HG02840 (cell line): ENCODE measurements around the gene SMPDL3B.

ENCODE experiments used
- ATAC-seq: cut with Tn5 transposase; IDR thresholded peaks from one replicate; pipeline ENCODE4 v1.9.1; 2021; ENCODE audit warnings: mild to moderate bottlenecking, moderate library complexity, moderate number of reproducible peaks; ENCODE audit not compliant: unreplicated experiment, low FRiP score

The SMPDL3B gene

GRCh38 chr1:27934818-27935549, at the start of gene SMPDL3B:
Gene SMPDL3B (plus strand): TSS chr1:27935000. CDS start chr1:27935184, 184 bp downstream.
- no peak for ATAC-seq

GRCh38 chr1:27885114-27885528, 49.7 kb upstream of the SMPDL3B start:
- no peak for ATAC-seq

- ATAC-seq, result no peak
These were observed 49.0 kb upstream of the SMPDL3B start for GRCh38 chr1:27885621-27886352.

GRCh38 chr1:27886353-27886679, 48.5 kb upstream of the SMPDL3B start:
- ATAC-seq, result no peak

- no peak for ATAC-seq
These were observed 48.1 kb upstream of the SMPDL3B start for GRCh38 chr1:27886744-27887143.

GRCh38 chr1:27887215-27888021, 47.4 kb upstream of the SMPDL3B start:
- ATAC-seq, result no peak

GRCh38 chr1:27889506-27889905, 45.3 kb upstream of the SMPDL3B start:
- no peak for ATAC-seq

- ATAC-seq, result no peak
These were observed 43.5 kb upstream of the SMPDL3B start for GRCh38 chr1:27891196-27891889.

GRCh38 chr1:27894521-27894920, 40.3 kb upstream of the SMPDL3B start:
- no peak for ATAC-seq

- ATAC-seq, result no peak
These were observed 28.0 kb upstream of the SMPDL3B start for GRCh38 chr1:27906759-27907158.

- no peak for ATAC-seq
These were observed 22.4 kb upstream of the SMPDL3B start for GRCh38 chr1:27912429-27912828.

- no peak for ATAC-seq
These were observed 19.7 kb upstream of the SMPDL3B start for GRCh38 chr1:27915082-27915575.

GRCh38 chr1:27922272-27922671, 12.5 kb upstream of the SMPDL3B start:
- no peak for ATAC-seq

- ATAC-seq, result no peak
These were observed 6.4 kb upstream of the SMPDL3B start for GRCh38 chr1:27928216-27928954.

- no peak for ATAC-seq
These were observed 3.6 kb upstream of the SMPDL3B start for GRCh38 chr1:27931184-27931583.

GRCh38 chr1:27931759-27932158, 3.0 kb upstream of the SMPDL3B start:
- no peak for ATAC-seq

- no peak for ATAC-seq
These were observed 921 bp downstream of the SMPDL3B start for GRCh38 chr1:27935721-27936120.

- no peak for ATAC-seq
These were observed 1.6 kb downstream of the SMPDL3B start for GRCh38 chr1:27936370-27936769.

GRCh38 chr1:27937524-27937836, 2.7 kb downstream of the SMPDL3B start:
- no peak for ATAC-seq

GRCh38 chr1:27938488-27938887, 3.7 kb downstream of the SMPDL3B start:
- no peak for ATAC-seq
